HepG2 (cell line): ENCODE measurements around the gene CARMIL3. TPM values are rescaled to one million over a fixed set of nuclear protein-coding genes. Genes with fewer than 3 reads are reported as not detected.

Experiments
- ATAC-seq: fragments of 200-7000 bp; cut with Tn5 transposase; 3 replicates; pipeline ENCODE4 v1.9.1; 2020; ENCODE audit warnings: mild to moderate bottlenecking, moderate library complexity
- BruUV-seq: library from RNA; stranded (reverse); fragments of 400-500 nt; replicated peaks from 2 replicates; lab custom pipeline; 2021; lab: Mats Ljungman, UMichigan
- CTCF ChIA-PET: fragments of 300-600 bp; formaldehyde crosslinking; extraction: SDS; loops from one replicate; lab custom pipeline; 2021; ENCODE audit warnings: low total read pairs, inconsistent platforms, low intra/inter-chr PET ratio; lab: Yijun Ruan, JAX
- POLR2A ChIA-PET: fragments of 350-600 bp; sonication (Branson Sonifier 250); formaldehyde crosslinking; loops from one replicate; lab custom pipeline; 2020; ENCODE audit warnings: antibody characterized with exemption, inconsistent platforms; lab: Yijun Ruan, JAX
- DNase-seq: peaks from one replicate; pipeline ENCODE4 v3.0.0-alpha.2; 2015; ENCODE audit warnings: low spot score
- FAIRE-seq: peaks from 3 replicates; lab custom pipeline; 2011; peaks lifted over from hg19 to GRCh38; lab: Jason Lieb, UNC
- H2AFZ ChIP-seq: one replicate; pipeline ENCODE4 v1.6.1; 2011; ENCODE audit warnings: low read length, inconsistent platforms
- H3K27ac ChIP-seq: fragments of 300-600 bp; 3 replicates; pipeline ENCODE4 v1.8.0; 2011; ENCODE audit warnings: mixed run types, mild to moderate bottlenecking, mixed read lengths, low read length, inconsistent platforms; ENCODE audit not compliant: insufficient read depth; ENCODE audit errors: extremely low read length
- H3K27me3 ChIP-seq, 2 experiments: fragments of 200-600 bp in 1 of 2; 2 replicates in 1 of 2; 3 replicates in 1 of 2; pipeline versions ENCODE4 v1.6.0 to v1.8.0; 2011; ENCODE audit warnings: low read length in 2 of 2, mild to moderate bottlenecking in 2 of 2, moderate library complexity in 2 of 2, inconsistent platforms in 1 of 2; ENCODE audit not compliant: insufficient read depth in 2 of 2, control insufficient read depth in 1 of 2
- H3K36me3 ChIP-seq, 2 experiments: fragments of 200-600 bp in 1 of 2; replicated peaks in 1 of 2; 2 replicates in 1 of 2; 3 replicates in 1 of 2; pipeline versions ENCODE4 v1.5.1 to v1.8.0; 2011; ENCODE audit warnings: low read length in 2 of 2, inconsistent platforms in 1 of 2; ENCODE audit not compliant: insufficient read depth in 2 of 2, control insufficient read depth in 1 of 2
- H3K4me1 ChIP-seq: 2 replicates; pipeline ENCODE4 v1.5.1; 2012; ENCODE audit warnings: low read length, inconsistent platforms; ENCODE audit not compliant: insufficient read depth
- H3K4me2 ChIP-seq: 2 replicates; pipeline ENCODE4 v1.6.0; 2011; ENCODE audit warnings: low read depth, low read length, inconsistent platforms
- H3K4me3 ChIP-seq, 3 experiments: fragments of 200-600 bp in 1 of 3; sonication (generic), shearing (Covaris generic) in 1 of 3; replicated peaks in 1 of 3; 2 replicates each; pipeline ENCODE4 v1.5.1; 2011 to 2016; ENCODE audit warnings: low read length in 3 of 3, inconsistent platforms in 2 of 3, low read depth in 2 of 3, mild to moderate bottlenecking in 2 of 3, control low read depth in 1 of 3, mixed read lengths in 1 of 3; ENCODE audit not compliant: insufficient read depth in 1 of 3
- H3K79me2 ChIP-seq: one replicate; pipeline ENCODE4 v1.6.1; 2011; ENCODE audit warnings: low read length, inconsistent platforms; ENCODE audit not compliant: insufficient read depth
- H3K9ac ChIP-seq: 2 replicates; pipeline ENCODE4 v1.6.0; 2011; ENCODE audit warnings: mild to moderate bottlenecking, low read depth, low read length, inconsistent platforms; ENCODE audit not compliant: insufficient read depth
- H3K9me3 ChIP-seq: 2 replicates; pipeline ENCODE4 v1.5.1; 2012; ENCODE audit warnings: mild to moderate bottlenecking, low read length
- H4K20me1 ChIP-seq: 2 replicates; pipeline ENCODE4 v1.6.0; 2011; ENCODE audit warnings: inconsistent platforms, mild to moderate bottlenecking, low read length, moderate library complexity; ENCODE audit not compliant: insufficient read depth
- CC2D1A ChIP-seq: sonication (generic); formaldehyde crosslinking; IDR thresholded peaks from 2 replicates; pipeline ENCODE4 v1.8.1; 2023; ENCODE audit warnings: mild to moderate bottlenecking, missing genetic modification reagents
- CCDC6 ChIP-seq: sonication (generic); formaldehyde crosslinking; IDR thresholded peaks from 2 replicates; pipeline ENCODE4 v1.8.1; 2022; ENCODE audit warnings: mild to moderate bottlenecking, missing genetic modification reagents, moderate library complexity
- CREBL2 ChIP-seq: sonication (generic); formaldehyde crosslinking; IDR thresholded peaks from 2 replicates; pipeline ENCODE4 v1.8.1; 2023; ENCODE audit warnings: missing genetic modification reagents, mild to moderate bottlenecking, borderline replicate concordance
- HMGXB4 ChIP-seq, 2 experiments: sonication (generic) in 1 of 2; formaldehyde crosslinking in 1 of 2; IDR thresholded peaks; 2 replicates each; pipeline versions ENCODE4 v1.4.0 to v1.6.1; 2018 to 2020; ENCODE audit warnings: missing genetic modification reagents in 2 of 2, borderline replicate concordance in 1 of 2, low read depth in 1 of 2, mild to moderate bottlenecking in 1 of 2, missing biosample characterization in 1 of 2
- ISX ChIP-seq: sonication (generic); formaldehyde crosslinking; conservative IDR thresholded peaks from 2 replicates; pipeline ENCODE4 v1.5.0; 2020; ENCODE audit warnings: missing genetic modification reagents
- NR2F6 ChIP-seq, 2 experiments: IDR thresholded peaks; 2 replicates each; pipeline ENCODE4 v1.6.1; 2016; ENCODE audit warnings: antibody characterized with exemption in 1 of 2, mild to moderate bottlenecking in 1 of 2
- RNF219 ChIP-seq: sonication (generic); formaldehyde crosslinking; IDR thresholded peaks from 2 replicates; pipeline ENCODE4 v1.5.0; 2020; ENCODE audit warnings: mild to moderate bottlenecking, missing genetic modification reagents
- SAFB2 ChIP-seq: sonication (generic); formaldehyde crosslinking; IDR thresholded peaks from 2 replicates; pipeline ENCODE4 v1.5.1; 2020; ENCODE audit warnings: missing genetic modification reagents, low read depth, mild to moderate bottlenecking, borderline replicate concordance
- ZBTB39 ChIP-seq: sonication (generic); formaldehyde crosslinking; IDR thresholded peaks from 2 replicates; pipeline ENCODE4 v1.5.0; 2020; ENCODE audit warnings: missing genetic modification reagents
- ZNF510 ChIP-seq: sonication (generic); formaldehyde crosslinking; IDR thresholded peaks from 2 replicates; pipeline ENCODE4 v1.4.0; 2020; ENCODE audit warnings: low read depth, mild to moderate bottlenecking, missing genetic modification reagents
- ZNF713 ChIP-seq: sonication (generic); formaldehyde crosslinking; IDR thresholded peaks from 2 replicates; pipeline ENCODE4 v1.4.0; 2020; ENCODE audit warnings: mild to moderate bottlenecking, missing genetic modification reagents
- ZSCAN5A ChIP-seq: sonication (generic); formaldehyde crosslinking; IDR thresholded peaks from 2 replicates; pipeline ENCODE4 v1.8.0; 2022; ENCODE audit warnings: mild to moderate bottlenecking, missing genetic modification reagents, borderline replicate concordance
- WGBS: methylation state at CpG from one replicate; pipeline ENCODE4 v1.1.6; 2017; ENCODE audit warnings: low lambda C conversion rate; 5-methylcytosine and 5-hydroxymethylcytosine counted together
- in situ Hi-C: cut with HindIII; loops from 2 replicates; pipeline ENCODE4 v1.10.0; 2017; ENCODE audit warnings: low pct_unique_long_range_greater_than_20kb; ENCODE audit not compliant: extremely low pct_ligation_motif_present
- intact Hi-C: fragments of 100-400 bp; cut with micrococcal nuclease; formaldehyde crosslinking; loops from one replicate; pipeline ENCODE4 v1.10.0; 2022; ENCODE audit not compliant: unreplicated experiment
- polyA plus RNA-seq, 8 experiments: library from polyadenylated mRNA; depleted of rRNA in 3 of 8; stranded (reverse) in 7 of 8; unstranded in 1 of 8; fragments of >200 nt; fragmentation: Illumina TruSeq in 4 of 8; extraction: Trizol in 4 of 8; gene quantifications; 2 replicates each; pipeline versions ENCODE4 v1.2.1 to v1.2.3, GENCODE V29; 2011 to 2016; ENCODE audit warnings: low read depth in 4 of 8, missing spikeins in 1 of 8, mixed read lengths in 1 of 8; ENCODE audit not compliant: insufficient read depth in 1 of 8
- total RNA-seq, 5 experiments: library from RNA; depleted of rRNA; stranded (reverse); fragments of >200 nt; fragmentation: Illumina TruSeq; extraction: Trizol; gene quantifications; 2 replicates each; pipeline ENCODE4 v1.2.3, GENCODE V29; 2016; ENCODE audit warnings: low read depth in 1 of 5

The CARMIL3 gene
- total and polyA plus RNA-seq, 2 of the 13 experiments (the other 11 are each of a cell fraction or from before 2014, with no cell fraction given) = 0.27 to 0.55 TPM

- TF ChIP-seq CCDC6 (CRISPR knock-in tag) = no peak
- TF ChIP-seq ZSCAN5A (CRISPR knock-in tag) = no peak
- TF ChIP-seq HMGXB4 (CRISPR knock-in tag; IDR thresholded peaks at IDR 0.05; ENCODE audit: borderline replicate concordance in 1 of 2, low read depth in 1 of 2) = 0 out of 4 replicates have a peak, but pooled peaks of 1 of the 2 experiments have one; percentile 9
- TF ChIP-seq NR2F6 (IDR thresholded peaks at IDR 0.05) = peak; percentile 17; the same call in 1 of the 2 replicates
- no peak for TF ChIP-seq NR2F6 (CRISPR knock-in tag; IDR thresholded peaks at IDR 0.05)
- TF ChIP-seq CC2D1A (CRISPR knock-in tag) = peak; percentile 88
Observed at GRCh38 chr14:24110523-24110922, 58.7 kb downstream of the CARMIL3 start (continued).

GRCh38 chr14:24113379-24113800 lies 61.6 kb downstream of the CARMIL3 start:
- H4K20me1 ChIP-seq = no peaks in the 10 kb centered on the region
- ChIA-PET POLR2A (interaction anchor here (0.7 to 15.5 kb wide), 53 partner anchors 10 to 1184 kb away, joined by 3 to 977 read pairs (median 9); partner anchors contain the start of genes ACIN1, AP1G2, BCL2L2 and C14orf119), CTCF (interaction anchor here (1.0 to 1.6 kb wide), 2 partner anchors 20 to 48 kb away, joined by 3 read pairs; partner anchors contain the start of genes IRF9 and PCK2)
- H3K27ac ChIP-seq = peak overlapping the region; percentile 98
- peak overlapping the region; percentile 100 for H3K4me2 ChIP-seq
- H3K4me1 ChIP-seq = peaks cover 62% of the 10 kb centered on the region
- peak overlapping the region; percentile 99 for H3K9ac ChIP-seq
- H2AFZ ChIP-seq = no peak overlapping the region
- in situ Hi-C loops (loop anchor here (25.0 kb wide), 1 partner anchor 1526 kb away; the partner anchor contains the start of genes ABHD4 and DAD1), intact Hi-C loops (loop anchor here (10.0 kb wide), 2 partner anchors 809 to 1019 kb away; partner anchors contain the start of genes ACIN1, BCL2L2, C14orf119 and PPP1R3E)
- no peaks in the 10 kb centered on the region for H3K9me3 ChIP-seq
- 16% methylated on average over 15 of the region's 15 CpGs for WGBS
- DNase-seq (no peak), ATAC-seq (no peak), FAIRE-seq (no peak)
- H3K4me3 ChIP-seq = peak overlapping the region; percentile 49 to 96 (median 66)
- peaks cover 18 to 23% of the 10 kb centered on the region in 2 experiments for H3K36me3 ChIP-seq
- peaks cover 32% of the 10 kb centered on the region for H3K79me2 ChIP-seq
- BruUV-seq = TSS peak; percentile 78
- no peaks in the 10 kb centered on the region; a peak in 1 of 5 replicates for H3K27me3 ChIP-seq
- TF ChIP-seq ZNF510 = no peak
- TF ChIP-seq RNF219 = 0 out of 2 replicates have a peak, but pooled peaks have one; percentile 39
- TF ChIP-seq ZBTB39 (CRISPR knock-in tag) = no peak
- no peak for TF ChIP-seq ZNF713 (CRISPR knock-in tag)
- TF ChIP-seq CREBL2 (CRISPR knock-in tag) = no peak
- peak; percentile 71; the same call in 1 of the 2 replicates for TF ChIP-seq ISX (CRISPR knock-in tag)
- TF ChIP-seq SAFB2 (CRISPR knock-in tag) = no peak
